GM21447 (cell line): ENCODE results near the gene GCNA.
A peak's percentile ranks its signal among the peaks of the same experiment; 100 is the strongest.

Source experiments
- ATAC-seq: cut with Tn5 transposase; IDR thresholded peaks from one replicate; pipeline ENCODE4 v1.9.1; 2021; ENCODE audit not compliant: unreplicated experiment

GCNA gene, protein sequence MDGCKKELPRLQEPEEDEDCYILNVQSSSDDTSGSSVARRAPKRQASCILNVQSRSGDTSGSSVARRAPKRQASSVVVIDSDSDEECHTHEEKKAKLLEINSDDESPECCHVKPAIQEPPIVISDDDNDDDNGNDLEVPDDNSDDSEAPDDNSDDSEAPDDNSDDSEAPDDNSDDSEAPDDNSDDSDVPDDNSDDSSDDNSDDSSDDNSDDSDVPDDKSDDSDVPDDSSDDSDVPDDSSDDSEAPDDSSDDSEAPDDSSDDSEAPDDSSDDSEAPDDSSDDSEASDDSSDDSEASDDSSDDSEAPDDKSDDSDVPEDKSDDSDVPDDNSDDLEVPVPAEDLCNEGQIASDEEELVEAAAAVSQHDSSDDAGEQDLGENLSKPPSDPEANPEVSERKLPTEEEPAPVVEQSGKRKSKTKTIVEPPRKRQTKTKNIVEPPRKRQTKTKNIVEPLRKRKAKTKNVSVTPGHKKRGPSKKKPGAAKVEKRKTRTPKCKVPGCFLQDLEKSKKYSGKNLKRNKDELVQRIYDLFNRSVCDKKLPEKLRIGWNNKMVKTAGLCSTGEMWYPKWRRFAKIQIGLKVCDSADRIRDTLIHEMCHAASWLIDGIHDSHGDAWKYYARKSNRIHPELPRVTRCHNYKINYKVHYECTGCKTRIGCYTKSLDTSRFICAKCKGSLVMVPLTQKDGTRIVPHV

DNA sequence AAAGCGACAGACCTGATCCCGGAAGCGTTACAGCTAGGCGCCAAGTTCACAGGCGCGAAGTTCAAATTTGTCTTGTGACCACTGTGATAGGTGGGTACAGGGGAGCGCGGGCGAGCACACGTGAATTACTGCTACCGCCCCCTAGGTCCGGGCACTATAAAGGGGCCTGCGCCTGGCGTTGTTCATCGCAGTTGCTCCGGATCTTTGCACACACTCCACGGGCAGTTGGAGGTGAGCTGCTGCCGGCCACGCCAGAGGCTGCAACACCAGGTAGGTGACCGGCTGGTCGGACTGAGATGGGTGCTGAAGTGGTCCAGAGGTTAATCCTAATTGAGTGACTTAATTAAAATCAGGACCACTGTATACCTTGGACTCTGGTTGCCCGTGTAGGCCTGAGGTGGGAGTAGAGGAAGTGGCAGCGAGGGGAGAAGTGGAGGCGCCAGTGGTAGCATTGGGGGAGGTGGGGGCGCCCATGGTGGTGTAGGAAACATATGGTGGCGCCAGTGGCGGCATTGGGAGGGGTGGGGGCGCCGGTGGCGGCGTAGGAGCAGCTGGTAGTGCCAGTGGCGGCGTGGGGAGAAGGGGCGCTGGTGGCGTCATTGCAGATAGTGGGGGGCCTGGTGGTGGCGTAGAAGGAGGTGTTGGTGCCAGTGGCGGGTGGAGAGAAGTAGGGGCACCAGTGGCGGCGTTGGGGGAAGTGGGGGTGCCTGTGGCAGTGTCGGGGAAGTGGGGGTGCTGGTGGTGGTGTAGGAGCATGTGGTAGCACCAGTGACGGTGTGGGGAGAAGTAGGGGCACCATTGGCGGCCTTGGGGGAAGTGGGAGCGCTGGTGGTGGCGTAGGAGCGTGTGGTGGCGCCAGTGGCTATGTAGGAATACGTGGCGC, at the start of gene GCNA:
TSS of gene GCNA (plus strand) at position 185 of the 883 bp plus-strand sequence. CDS start 2,385 bp downstream, outside the sequence.
- ATAC-seq = no peak

DNA sequence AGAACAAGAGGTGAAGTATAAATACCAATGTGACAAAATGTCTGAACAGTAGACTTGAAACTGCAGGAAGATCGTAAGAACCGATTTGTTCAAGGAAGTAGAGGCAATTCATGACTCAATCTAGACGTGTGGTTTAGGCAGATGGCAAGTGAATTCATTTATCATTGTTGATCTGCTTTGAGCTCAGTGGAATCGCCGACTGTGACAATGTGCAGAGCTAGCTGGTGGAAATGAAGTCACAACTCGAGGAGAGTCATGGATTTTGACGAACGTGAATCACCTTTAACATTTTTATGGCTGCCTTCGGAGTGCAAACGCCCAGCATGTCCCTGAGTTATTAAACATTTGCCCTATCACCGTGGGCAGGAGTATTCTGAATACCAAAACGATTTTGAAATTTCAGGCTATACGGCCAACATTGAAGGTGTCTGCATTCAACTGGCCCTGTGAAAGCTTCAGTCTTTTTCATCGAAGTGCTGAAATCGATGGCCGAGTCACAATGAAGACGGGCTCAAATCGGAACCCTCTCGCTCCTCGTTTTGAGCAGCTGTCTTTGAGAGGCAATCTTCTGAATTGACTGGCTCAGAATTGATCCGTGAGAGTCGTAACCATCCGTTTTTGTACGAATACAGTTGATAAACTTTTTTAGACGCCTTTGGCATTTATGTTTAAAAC, 46.0 kb upstream of the GCNA start:
- peak; percentile 7 for ATAC-seq

- ATAC-seq = peak; percentile 65
Measured at GRCh38 chrX:71532753-71533425, 45.3 kb upstream of the GCNA start, which contains the start of gene OGT. Gene OGT (plus strand): TSS chrX:71533104. CDS start chrX:71533300, 196 bp downstream.

GRCh38 chrX:71533516-71533850, 44.8 kb upstream of the GCNA start:
- ATAC-seq = no peak

DNA sequence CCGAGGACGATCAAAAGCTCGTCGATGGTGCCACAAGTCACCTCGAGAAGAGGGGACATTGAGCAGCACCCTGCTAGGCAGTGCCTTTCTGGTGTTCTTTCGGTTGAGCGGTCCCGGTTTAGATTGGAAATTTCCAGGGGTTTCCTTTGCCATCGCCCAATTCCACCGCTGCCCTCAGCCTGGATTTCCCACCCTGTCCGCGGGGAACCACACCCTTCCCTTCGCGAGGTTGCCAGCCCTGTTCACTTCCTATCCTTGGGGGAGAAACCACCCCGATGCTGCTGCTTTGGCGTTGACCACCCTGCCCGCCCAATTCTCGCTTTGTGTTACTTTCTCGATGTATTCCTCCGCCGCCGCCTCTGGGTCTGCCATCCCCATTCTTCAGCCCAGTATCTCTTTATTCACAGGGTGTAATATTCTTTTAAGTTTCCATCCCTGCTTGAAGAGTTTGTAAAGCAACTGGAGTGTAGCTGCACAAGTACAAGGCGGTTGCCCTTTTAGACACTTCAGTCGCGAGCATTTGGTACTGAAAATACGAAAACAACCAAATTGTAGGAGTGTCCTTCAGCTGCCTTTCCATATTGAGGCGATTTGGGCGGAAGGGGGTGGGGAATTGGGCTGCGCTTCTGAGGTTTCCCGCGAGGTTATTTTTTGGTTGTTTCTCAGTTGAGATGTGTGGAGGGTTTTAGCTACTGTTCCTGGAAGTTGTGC, 44.2 kb upstream of the GCNA start:
- ATAC-seq = no peak

DNA sequence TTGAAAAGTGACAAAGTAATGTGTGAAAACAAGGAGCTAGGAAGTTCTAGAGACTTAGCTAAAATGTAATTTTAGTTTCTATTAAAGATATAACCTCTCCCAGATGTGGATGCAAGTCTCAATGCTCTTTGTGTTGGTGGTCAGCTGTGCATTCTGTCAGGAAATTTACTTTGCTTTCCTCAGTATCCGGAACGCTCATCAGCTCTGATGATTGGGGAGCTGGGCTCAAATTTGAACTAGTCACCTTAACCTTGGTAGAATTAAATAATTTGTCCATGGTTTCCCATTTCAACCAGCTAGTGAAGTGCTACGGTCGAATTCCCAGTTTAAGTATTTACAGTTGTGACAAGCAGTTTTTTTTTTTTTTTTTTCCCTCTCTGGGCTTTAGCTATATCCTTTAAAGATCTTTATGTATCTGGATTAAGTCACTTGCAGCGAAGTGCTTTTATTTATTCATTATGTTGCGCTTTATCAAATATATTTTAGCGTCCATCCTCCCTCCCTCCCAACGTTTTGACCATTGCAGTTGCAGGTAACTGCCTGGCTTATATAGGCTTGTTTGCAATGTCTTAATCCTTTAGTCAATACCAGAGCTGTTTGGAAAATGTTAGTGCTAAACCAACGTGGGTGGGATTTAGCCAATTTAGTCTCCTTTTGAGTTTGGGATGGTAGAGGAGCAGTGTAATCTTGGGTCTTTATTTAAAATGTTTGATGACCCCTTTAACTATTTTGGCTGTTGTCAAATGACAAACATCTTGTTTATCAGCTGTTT, 43.3 kb upstream of the GCNA start:
- ATAC-seq = no peak

- ATAC-seq = no peak
Measured at GRCh38 chrX:71536285-71536684, 42.0 kb upstream of the GCNA start.

- ATAC-seq = no peak
Measured at GRCh38 chrX:71537743-71538142, 40.5 kb upstream of the GCNA start.

DNA sequence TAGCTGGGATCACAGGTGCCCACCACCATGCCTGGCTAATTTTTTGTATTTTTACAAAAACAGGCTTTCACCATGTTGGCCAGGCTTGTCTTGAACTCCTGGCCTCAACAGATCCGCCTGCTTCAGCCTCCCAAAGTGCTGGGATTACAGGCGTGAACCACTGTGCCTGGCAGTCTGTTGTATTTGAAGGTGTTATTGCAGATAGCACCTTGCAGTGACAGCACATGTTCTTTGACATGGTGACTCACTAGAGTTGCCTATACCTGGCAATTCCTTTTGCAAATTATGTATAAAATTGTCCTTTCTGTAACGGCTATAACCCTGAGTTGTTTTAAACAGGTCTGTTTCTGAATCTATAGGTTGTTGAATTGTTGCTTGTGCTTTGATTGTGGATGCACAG, 37.4 kb upstream of the GCNA start:
- ATAC-seq = peak; percentile 18

- peak; percentile 87 for ATAC-seq
Measured at GRCh38 chrX:71541210-71542022, 36.8 kb upstream of the GCNA start.

- no peak for ATAC-seq
Measured at GRCh38 chrX:71542411-71542810, 35.8 kb upstream of the GCNA start.

GRCh38 chrX:71542825-71543224, 35.4 kb upstream of the GCNA start:
- ATAC-seq = no peak

GRCh38 chrX:71543316-71543715, 34.9 kb upstream of the GCNA start:
- ATAC-seq = no peak

- no peak for ATAC-seq
Measured at GRCh38 chrX:71545364-71545763, 32.9 kb upstream of the GCNA start.

GRCh38 chrX:71546879-71547278, 31.4 kb upstream of the GCNA start:
- no peak for ATAC-seq

DNA sequence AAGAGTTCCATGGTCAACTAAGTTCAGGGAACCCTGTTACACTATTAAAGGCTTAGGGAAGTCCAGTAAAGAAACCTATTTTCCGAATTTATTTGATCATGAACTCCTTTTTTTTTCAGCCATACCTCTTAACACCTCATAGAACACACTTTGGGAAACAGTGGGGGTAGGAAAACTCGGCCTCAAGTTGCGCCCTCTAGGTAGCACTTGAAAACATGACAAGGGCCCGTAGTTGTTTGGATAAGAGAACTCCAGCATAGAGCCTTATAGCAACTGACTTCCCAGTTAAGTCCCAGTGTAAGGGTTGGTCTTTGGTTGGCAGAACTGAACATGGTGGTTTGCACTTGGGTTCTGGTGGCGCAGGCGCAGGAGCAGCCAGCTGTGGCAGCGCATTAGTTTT, 30.9 kb upstream of the GCNA start:
- ATAC-seq = no peak

GRCh38 chrX:71549986-71550385, 28.3 kb upstream of the GCNA start:
- ATAC-seq = no peak

DNA sequence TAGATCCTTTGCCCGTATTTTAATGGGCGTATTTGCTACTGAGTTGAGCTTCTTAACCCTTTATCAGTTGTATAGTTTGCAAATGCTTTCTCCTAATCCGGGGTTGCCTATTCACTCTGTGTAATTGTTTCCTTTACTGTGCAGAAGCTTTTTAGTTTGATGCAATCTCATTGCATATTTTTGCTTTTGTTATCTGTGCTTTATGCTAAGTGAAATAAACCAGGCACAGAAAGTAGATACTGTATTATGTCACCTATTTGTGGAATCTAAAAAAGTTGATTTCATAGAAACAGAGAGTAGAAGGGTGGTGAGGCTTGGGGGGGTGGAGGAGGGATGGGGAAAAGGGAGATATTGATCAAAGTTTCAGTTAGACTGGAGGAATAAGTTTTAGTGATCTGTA, 27.7 kb upstream of the GCNA start:
- ATAC-seq = no peak
